ENCODE data around the gene ACTR6.

DNA sequence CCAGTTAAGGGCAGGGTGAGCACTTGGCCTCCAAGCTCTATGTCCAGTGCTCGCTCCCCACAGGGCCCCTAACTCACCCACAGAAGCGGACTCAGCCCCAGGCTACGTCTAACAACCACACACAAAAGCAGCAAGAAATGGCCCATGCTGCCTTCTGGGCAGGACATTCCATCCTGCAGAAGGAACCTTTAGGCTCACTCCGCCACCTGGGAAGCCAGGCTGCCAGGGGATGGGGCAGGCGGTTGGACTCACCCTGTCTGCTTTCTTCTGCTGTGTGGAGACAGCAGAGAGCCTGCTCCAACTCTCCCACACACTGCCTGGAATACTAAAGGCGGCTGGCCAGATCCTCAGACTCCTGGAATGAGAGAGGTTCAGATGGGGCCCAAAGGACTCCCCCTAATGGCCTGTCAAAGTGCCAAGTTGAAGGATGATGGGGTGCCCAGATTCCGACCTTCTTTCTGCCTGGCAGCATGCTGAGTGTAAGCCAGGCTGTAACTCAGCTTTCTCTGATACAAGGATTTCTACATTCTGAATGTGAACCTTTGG is 30.2 kb upstream of the ACTR6 start:
- TF ChIP-seq GLIS3 (CRISPR knock-in tag; IDR thresholded peaks at IDR 0.05) (no peak), ZNF565 (CRISPR knock-in tag; conservative IDR thresholded peaks at IDR 0.05; ENCODE audit: low read depth) (no peak), ZFP3 (CRISPR knock-in tag; IDR thresholded peaks at IDR 0.05) (no peak), ARNTL (CRISPR knock-in tag; IDR thresholded peaks at IDR 0.05; ENCODE audit: borderline replicate concordance, low read depth) (no peak), ZNF70 (CRISPR knock-in tag; IDR thresholded peaks at IDR 0.05) (no peak), TOX (CRISPR knock-in tag; IDR thresholded peaks at IDR 0.05; ENCODE audit: borderline replicate concordance) (no peak), ZFP30 (CRISPR knock-in tag; IDR thresholded peaks at IDR 0.05) (no peak), PPARA (CRISPR knock-in tag; IDR thresholded peaks at IDR 0.05; ENCODE audit: borderline replicate concordance) (no peak), CSDC2 (CRISPR knock-in tag; IDR thresholded peaks at IDR 0.05) (no peak), ISL1 (CRISPR knock-in tag; IDR thresholded peaks at IDR 0.05) (no peak)
- TF ChIP-seq, protein P1, sequence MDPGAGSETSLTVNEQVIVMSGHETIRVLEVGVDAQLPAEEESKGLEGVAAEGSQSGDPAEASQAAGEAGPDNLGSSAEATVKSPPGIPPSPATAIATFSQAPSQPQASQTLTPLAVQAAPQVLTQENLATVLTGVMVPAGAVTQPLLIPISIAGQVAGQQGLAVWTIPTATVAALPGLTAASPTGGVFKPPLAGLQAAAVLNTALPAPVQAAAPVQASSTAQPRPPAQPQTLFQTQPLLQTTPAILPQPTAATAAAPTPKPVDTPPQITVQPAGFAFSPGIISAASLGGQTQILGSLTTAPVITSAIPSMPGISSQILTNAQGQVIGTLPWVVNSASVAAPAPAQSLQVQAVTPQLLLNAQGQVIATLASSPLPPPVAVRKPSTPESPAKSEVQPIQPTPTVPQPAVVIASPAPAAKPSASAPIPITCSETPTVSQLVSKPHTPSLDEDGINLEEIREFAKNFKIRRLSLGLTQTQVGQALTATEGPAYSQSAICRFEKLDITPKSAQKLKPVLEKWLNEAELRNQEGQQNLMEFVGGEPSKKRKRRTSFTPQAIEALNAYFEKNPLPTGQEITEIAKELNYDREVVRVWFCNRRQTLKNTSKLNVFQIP (CRISPR knock-in tag; IDR thresholded peaks at IDR 0.05; ENCODE audit: borderline replicate concordance, low read depth) = no peak
